CD14-positive monocyte (primary cell): Measurements from ENCODE around the gene LRTM2. TPM values are rescaled to one million over a fixed set of nuclear protein-coding genes. Genes with fewer than 3 reads are reported as not detected.

Experiments
- DNase-seq, 3 donors: peaks; one replicate each; pipeline ENCODE4 v3.0.0-alpha.2; 2011 to 2022
- H2AFZ ChIP-seq: 2 replicates; pipeline ENCODE4 v1.6.0; 2012; ENCODE audit warnings: mild to moderate bottlenecking, low read depth, low read length, inconsistent platforms; ENCODE audit not compliant: insufficient read depth, poor library complexity, severe bottlenecking
- H3K27ac ChIP-seq, 2 donors: 1 replicate in 1 of 2; 2 replicates in 1 of 2; pipeline ENCODE4 v1.5.1; 2012 to 2013; ENCODE audit warnings: low read length in 2 of 2, control low read depth in 1 of 2, inconsistent platforms in 1 of 2, low read depth in 1 of 2, mild to moderate bottlenecking in 1 of 2
- H3K27me3 ChIP-seq, 2 donors: one replicate each; pipeline versions ENCODE4 v1.6.0 to v1.6.1; 2011 to 2013; ENCODE audit warnings: low read length in 2 of 2; ENCODE audit not compliant: control insufficient read depth in 2 of 2, insufficient read depth in 2 of 2
- H3K36me3 ChIP-seq, 2 donors: replicated peaks in 1 of 2; 1 replicate in 1 of 2; 2 replicates in 1 of 2; pipeline versions ENCODE4 v1.5.1 to v1.6.1; 2012 to 2013; ENCODE audit warnings: low read length in 2 of 2, control low read depth in 1 of 2, inconsistent platforms in 1 of 2, mild to moderate bottlenecking in 1 of 2; ENCODE audit not compliant: insufficient read depth in 2 of 2, control insufficient read depth in 1 of 2
- H3K4me1 ChIP-seq, 2 donors: 1 replicate in 1 of 2; 2 replicates in 1 of 2; pipeline versions ENCODE4 v1.5.1 to v1.6.1; 2012 to 2013; ENCODE audit warnings: low read length in 2 of 2, control low read depth in 1 of 2, inconsistent platforms in 1 of 2, mild to moderate bottlenecking in 1 of 2, moderate library complexity in 1 of 2; ENCODE audit not compliant: insufficient read depth in 2 of 2, control insufficient read depth in 1 of 2
- H3K4me2 ChIP-seq: replicated peaks from 2 replicates; pipeline ENCODE3; 2012; ENCODE audit warnings: low read length, moderate library complexity, mild to moderate bottlenecking; ENCODE audit not compliant: poor library complexity, severe bottlenecking; ENCODE audit errors: extremely low read depth
- H3K4me3 ChIP-seq, 3 experiments: fragments of 200-600 bp in 1 of 3; sonication (generic) in 1 of 3; replicated peaks in 1 of 3; 1 replicate in 2 of 3; 2 replicates in 1 of 3; pipeline ENCODE4 v1.5.1; 2011 to 2013; ENCODE audit warnings: low read length in 3 of 3, mild to moderate bottlenecking in 3 of 3, control low read depth in 2 of 3, low read depth in 2 of 3, inconsistent platforms in 1 of 3, moderate library complexity in 1 of 3
- H3K79me2 ChIP-seq: 2 replicates; pipeline ENCODE4 v1.6.0; 2012; ENCODE audit warnings: mild to moderate bottlenecking, control low read depth, inconsistent platforms, low read length, moderate library complexity; ENCODE audit not compliant: insufficient read depth
- H3K9ac ChIP-seq: 2 replicates; pipeline ENCODE4 v1.6.0; 2017; ENCODE audit warnings: low read length, mild to moderate bottlenecking; ENCODE audit not compliant: insufficient read depth, poor library complexity, severe bottlenecking
- H3K9me3 ChIP-seq, 2 donors: replicated peaks in 1 of 2; 1 replicate in 1 of 2; 2 replicates in 1 of 2; pipeline versions ENCODE4 v1.5.1 to v1.6.1; 2012 to 2013; ENCODE audit warnings: low read length in 2 of 2, control low read depth in 1 of 2; ENCODE audit not compliant: control insufficient read depth in 1 of 2, insufficient read depth in 1 of 2
- H4K20me1 ChIP-seq: 2 replicates; pipeline ENCODE4 v1.6.0; 2012; ENCODE audit warnings: mild to moderate bottlenecking, low read length, control low read depth, moderate library complexity; ENCODE audit not compliant: insufficient read depth
- H3K27ac Mint-ChIP-seq, 7 donors: one replicate each; pipeline ENCODE4 v1.8.0; 2020; ENCODE audit warnings: mild to moderate bottlenecking in 7 of 7, mixed read lengths in 7 of 7, moderate library complexity in 6 of 7, inconsistent platforms in 2 of 7
- H3K27me3 Mint-ChIP-seq, 3 donors: one replicate each; pipeline ENCODE4 v1.8.0; 2021 to 2022; ENCODE audit warnings: low read depth in 3 of 3, mild to moderate bottlenecking in 3 of 3, mixed read lengths in 3 of 3, moderate library complexity in 3 of 3, inconsistent platforms in 1 of 3
- H3K36me3 Mint-ChIP-seq, 2 donors: one replicate each; pipeline ENCODE4 v1.8.0; 2020; ENCODE audit warnings: mixed read lengths in 2 of 2, inconsistent platforms in 1 of 2, mild to moderate bottlenecking in 1 of 2
- H3K4me1 Mint-ChIP-seq: one replicate; pipeline ENCODE4 v1.8.0; 2020; ENCODE audit warnings: mild to moderate bottlenecking, mixed read lengths
- H3K4me3 Mint-ChIP-seq, 2 donors: one replicate each; pipeline ENCODE4 v1.8.0; 2020; ENCODE audit warnings: mild to moderate bottlenecking in 2 of 2, mixed read lengths in 2 of 2, moderate library complexity in 1 of 2
- H3K9me3 Mint-ChIP-seq, 7 donors: one replicate each; pipeline ENCODE4 v1.8.0; 2020 to 2022; ENCODE audit warnings: mixed read lengths in 7 of 7, mild to moderate bottlenecking in 6 of 7, moderate library complexity in 6 of 7, inconsistent platforms in 2 of 7
- CTCF ChIP-seq: fragments of 200-600 bp; IDR thresholded peaks from one replicate; pipeline ENCODE4 v1.8.0; 2022; ENCODE audit warnings: antibody characterized with exemption, mild to moderate bottlenecking
- WGBS: methylation state at CpG from one replicate; pipeline ENCODE4 v1.1.5; 2013; ENCODE audit warnings: missing lambda C conversion rate; ENCODE audit not compliant: insufficient coverage; 5-methylcytosine and 5-hydroxymethylcytosine counted together
- intact Hi-C, 2 donors: fragments of 100-400 bp; cut with micrococcal nuclease; formaldehyde crosslinking; loops; one replicate each; pipeline versions ENCODE4 v1.15.0 to v1.15.1; 2023
- polyA plus RNA-seq, 3 donors: library from polyadenylated mRNA; depleted of rRNA in 1 of 3; unstranded in 2 of 3; stranded (reverse) in 1 of 3; fragments of 300-500 nt in 2 of 3; fragments of >200 nt in 1 of 3; fragmentation: Illumina TruSeq in 2 of 3; gene quantifications; 1 replicate in 2 of 3; 2 replicates in 1 of 3; pipeline ENCODE4 v1.2.3, GENCODE V29; 2012 to 2021

LRTM2 gene
- polyA plus RNA-seq, 3 donors, result not detected

GRCh38 chr12:1862973-1863372, 42.6 kb downstream of the LRTM2 start:
- peaks cover 14 to 29% (median 25%) of the 10 kb centered on the region in 3 donors for H3K27me3 Mint-ChIP-seq
- no peak overlapping the region for H3K27ac Mint-ChIP-seq
- no peaks in the 10 kb centered on the region for H3K36me3 Mint-ChIP-seq

GRCh38 chr12:1863823-1864222, 43.5 kb downstream of the LRTM2 start:
- H3K4me1 Mint-ChIP-seq, result peaks cover 2% of the 10 kb centered on the region
- no peaks in the 10 kb centered on the region for H3K36me3 Mint-ChIP-seq
- DNase-seq, result no peak
- H3K27me3 Mint-ChIP-seq, result peaks cover 14 to 29% (median 25%) of the 10 kb centered on the region in 3 donors
- peaks cover 0 to 21% of the 10 kb centered on the region in 2 donors for H3K27me3 ChIP-seq
- H3K27ac ChIP-seq, result no peak overlapping the region
- no peak overlapping the region for H3K4me3 ChIP-seq
- no peak overlapping the region for H3K27ac Mint-ChIP-seq
- H3K4me1 ChIP-seq, result no peaks in the 10 kb centered on the region
- no peak for TF ChIP-seq CTCF
- no peak overlapping the region for H3K4me2 ChIP-seq
- intact Hi-C loops, result no loop called here
- H3K4me3 Mint-ChIP-seq, result no peak overlapping the region
- H2AFZ ChIP-seq, result no peak overlapping the region
- no peak overlapping the region for H3K9ac ChIP-seq
- 97% methylated on average over 13 of the region's 16 CpGs for WGBS
- no peaks in the 10 kb centered on the region for H3K79me2 ChIP-seq
- peaks cover 8 to 11% of the 10 kb centered on the region in 2 donors for H3K9me3 ChIP-seq
- H3K9me3 Mint-ChIP-seq, result peaks cover 7 to 28% (median 23%) of the 10 kb centered on the region in 7 donors
- no peaks in the 10 kb centered on the region for H3K36me3 ChIP-seq
- no peaks in the 10 kb centered on the region for H4K20me1 ChIP-seq

More at GRCh38 chr12:1862973-1863372, 42.6 kb downstream of the LRTM2 start:
- H3K36me3 ChIP-seq, result no peaks in the 10 kb centered on the region
- H3K4me2 ChIP-seq, result no peak overlapping the region
- peaks cover 3 to 11% of the 10 kb centered on the region in 2 donors for H3K9me3 ChIP-seq
- no peak overlapping the region for H2AFZ ChIP-seq
- no peak overlapping the region for H3K4me3 Mint-ChIP-seq
- H3K9me3 Mint-ChIP-seq, result peaks cover 7 to 24% (median 20%) of the 10 kb centered on the region in 7 donors
- H3K27me3 ChIP-seq, result peaks cover 0 to 21% of the 10 kb centered on the region in 2 donors
- H3K9ac ChIP-seq, result no peak overlapping the region
- H3K79me2 ChIP-seq, result no peaks in the 10 kb centered on the region
- no peak overlapping the region for H3K27ac ChIP-seq
- no peaks in the 10 kb centered on the region for H3K4me1 ChIP-seq
- no peak for TF ChIP-seq CTCF
- intact Hi-C loops, result no loop called here
- DNase-seq, result no peak
- H4K20me1 ChIP-seq, result no peaks in the 10 kb centered on the region
- no peak overlapping the region for H3K4me3 ChIP-seq
- H3K4me1 Mint-ChIP-seq, result peaks cover 2% of the 10 kb centered on the region
